GM12878 (cell line): ENCODE data around the gene ITGA3. TPM values are rescaled to one million over a fixed set of nuclear protein-coding genes. Genes with fewer than 3 reads are reported as not detected.

ENCODE experiments used
- ATAC-seq: fragments of 200-7000 bp; cut with Tn5 transposase; 3 replicates; pipeline ENCODE4 v1.9.1; 2020; ENCODE audit warnings: mild to moderate bottlenecking, moderate library complexity
- BruUV-seq: library from RNA; stranded (reverse); fragments of 400-500 nt; replicated peaks from 2 replicates; lab custom pipeline; 2021; lab: Mats Ljungman, UMichigan
- CTCF ChIA-PET: fragments of 300-600 bp; sonication (Branson Sonifier 250); formaldehyde crosslinking; extraction: SDS; loops from one replicate; lab custom pipeline; 2021; ENCODE audit warnings: inconsistent platforms; lab: Yijun Ruan, JAX
- POLR2A ChIA-PET: fragments of 350-600 bp; formaldehyde crosslinking; extraction: SDS; loops from one replicate; lab custom pipeline; 2021; ENCODE audit warnings: inconsistent platforms; lab: Charles Lee
- RAD21 ChIA-PET: fragments of 300-600 bp; sonication (Branson Sonifier 250); formaldehyde crosslinking; loops from one replicate; lab custom pipeline; 2023; ENCODE audit warnings: antibody characterized with exemption; ENCODE audit not compliant: unreplicated experiment; lab: Charles Lee
- SMC1A ChIA-PET: fragments of 300-600 bp; sonication (Branson Sonifier 250); formaldehyde crosslinking; loops from one replicate; lab custom pipeline; 2023; ENCODE audit not compliant: unreplicated experiment, uncharacterized antibody; lab: Charles Lee
- DNase-seq: peaks from one replicate; pipeline ENCODE4 v3.0.0-alpha.2; 2011; ENCODE audit warnings: low read depth, low spot score
- FAIRE-seq: peaks from 3 replicates; lab custom pipeline; 2011; peaks lifted over from hg19 to GRCh38; lab: Jason Lieb, UNC
- H2AFZ ChIP-seq: 2 replicates; pipeline ENCODE4 v1.6.0; 2011; ENCODE audit warnings: low read depth, low read length, control low read depth; ENCODE audit not compliant: control insufficient read depth
- H3K27ac ChIP-seq: 2 replicates; pipeline ENCODE4 v1.5.1; 2011; ENCODE audit warnings: control low read depth; ENCODE audit not compliant: control insufficient read depth, insufficient read depth
- H3K27me3 ChIP-seq, 2 experiments: replicated peaks in 1 of 2; 2 replicates each; pipeline versions ENCODE4 v1.6.0 to v1.6.1; 2011; ENCODE audit warnings: low read length in 1 of 2; ENCODE audit not compliant: control insufficient read depth in 2 of 2, insufficient read depth in 2 of 2
- H3K36me3 ChIP-seq, 2 experiments: 2 replicates each; pipeline ENCODE4 v1.5.1; 2011; ENCODE audit warnings: low read length in 1 of 2; ENCODE audit not compliant: control insufficient read depth in 2 of 2, insufficient read depth in 2 of 2
- H3K4me1 ChIP-seq: 2 replicates; pipeline ENCODE4 v1.6.1; 2011; ENCODE audit warnings: mild to moderate bottlenecking, low read length, moderate library complexity, mixed read lengths; ENCODE audit not compliant: control insufficient read depth, insufficient read depth
- H3K4me2 ChIP-seq: 2 replicates; pipeline ENCODE4 v1.6.0; 2011; ENCODE audit warnings: control low read depth; ENCODE audit not compliant: control insufficient read depth, insufficient read depth
- H3K4me3 ChIP-seq: fragments of 200-600 bp; sonication (generic); 2 replicates; pipeline ENCODE4 v1.5.1; 2016
- H3K79me2 ChIP-seq: 2 replicates; pipeline ENCODE4 v1.6.0; 2011; ENCODE audit warnings: low read length; ENCODE audit not compliant: control insufficient read depth, insufficient read depth
- H3K9ac ChIP-seq: 2 replicates; pipeline ENCODE4 v1.8.0; 2011; ENCODE audit warnings: low read length, control low read depth, mixed read lengths; ENCODE audit not compliant: control insufficient read depth, insufficient read depth
- H3K9me3 ChIP-seq: replicated peaks from 3 replicates; pipeline ENCODE4 v1.5.1; 2011; ENCODE audit warnings: mild to moderate bottlenecking, low read length; ENCODE audit not compliant: control insufficient read depth, insufficient read depth
- H4K20me1 ChIP-seq: 2 replicates; pipeline ENCODE4 v1.6.0; 2011; ENCODE audit not compliant: control insufficient read depth, insufficient read depth
- CBFB ChIP-seq: IDR thresholded peaks from 2 replicates; pipeline ENCODE4 v1.6.1; 2016; ENCODE audit warnings: antibody characterized with exemption, low read depth
- CREB1 ChIP-seq: IDR thresholded peaks from 2 replicates; pipeline ENCODE4 v1.6.1; 2012; ENCODE audit warnings: low read depth, mild to moderate bottlenecking, inconsistent platforms
- DPF2 ChIP-seq: fragments of 450-650 bp; IDR thresholded peaks from 2 replicates; pipeline ENCODE4 v1.6.1; 2017; ENCODE audit warnings: mild to moderate bottlenecking
- IRF4 ChIP-seq: IDR thresholded peaks from 2 replicates; pipeline ENCODE4 v1.6.1; 2011; ENCODE audit warnings: low read depth, low read length
- MTA2 ChIP-seq: fragments of 450-650 bp; IDR thresholded peaks from 2 replicates; pipeline ENCODE4 v1.6.1; 2016; ENCODE audit warnings: low read depth, mild to moderate bottlenecking, moderate library complexity
- NFYB ChIP-seq: IDR thresholded peaks from 2 replicates; pipeline ENCODE4 v1.6.1; 2011; ENCODE audit warnings: low read depth, mild to moderate bottlenecking, low read length, improper control_type of control experiment, moderate library complexity; ENCODE audit not compliant: insufficient read depth
- TAF1 ChIP-seq: IDR thresholded peaks from 2 replicates; pipeline ENCODE4 v1.6.1; 2011; ENCODE audit warnings: mild to moderate bottlenecking, low read depth, low read length, borderline replicate concordance
- WRNIP1 ChIP-seq: IDR thresholded peaks from 2 replicates; pipeline ENCODE4 v1.6.1; 2011; ENCODE audit warnings: low read depth, low read length, improper control_type of control experiment, borderline replicate concordance
- YY1 ChIP-seq: IDR thresholded peaks from 2 replicates; pipeline ENCODE4 v1.6.1; 2011; ENCODE audit warnings: low read depth, mild to moderate bottlenecking, low read length
- ZBTB11 ChIP-seq: fragments of 450-650 bp; formaldehyde crosslinking; IDR thresholded peaks from 2 replicates; pipeline ENCODE4 v1.5.0; 2022; ENCODE audit warnings: mild to moderate bottlenecking, missing genetic modification characterization
- WGBS: methylation state at CpG from one replicate; pipeline ENCODE4 v1.1.6; 2016; ENCODE audit warnings: low lambda C conversion rate; ENCODE audit not compliant: insufficient replicate concordance, insufficient coverage; ENCODE audit errors: missing lambda C conversion rate; 5-methylcytosine and 5-hydroxymethylcytosine counted together
- in situ Hi-C: fragments of 300-500 bp; cut with MboI; formaldehyde crosslinking; loops from 9 replicates; pipeline ENCODE4 v1.14.3; 2018; ENCODE audit warnings: mixed read lengths
- intact Hi-C: fragments of 100-400 bp; cut with micrococcal nuclease; formaldehyde crosslinking; loops from one replicate; pipeline ENCODE4 v1.14.2; 2022; ENCODE audit not compliant: unreplicated experiment
- polyA plus RNA-seq, 11 experiments: library from polyadenylated mRNA; depleted of rRNA in 4 of 11; unstranded in 6 of 11; stranded (reverse) in 5 of 11; fragments of >200 nt; fragmentation: Nextera tagmentation in 4 of 11; fragmentation: Illumina TruSeq in 1 of 11; extraction: Ambion mirVana in 4 of 11; extraction: Trizol in 1 of 11; gene quantifications; 1 replicate in 1 of 11; 2 replicates in 10 of 11; pipeline versions ENCODE4 v1.2.1 to v1.2.3, GENCODE V29; 2011 to 2016; ENCODE audit warnings: inconsistent platforms in 2 of 11, missing spikeins in 2 of 11, low read depth in 1 of 11
- total RNA-seq, 4 experiments: library from RNA; depleted of rRNA in 3 of 4; stranded (reverse); fragments of >200 nt in 3 of 4; fragmentation: Illumina TruSeq in 1 of 4; extraction: Trizol in 1 of 4; gene quantifications; 2 replicates each; pipeline versions ENCODE4 v1.2.1 to v1.2.3, GENCODE V29; 2013 to 2021
- TF ChIP-seq, protein P1 (sequence below): IDR thresholded peaks from 2 replicates; pipeline ENCODE4 v1.6.1; 2012; ENCODE audit warnings: improper control_type of control experiment, low read depth, low read length; ENCODE audit not compliant: insufficient replicate concordance

ITGA3 gene
- total and polyA plus RNA-seq, 10 of the 15 experiments (the other 5 are each of a cell fraction or from before 2014, with no cell fraction given), result 0.29 to 13.4 (median 6.6) TPM

DNA sequence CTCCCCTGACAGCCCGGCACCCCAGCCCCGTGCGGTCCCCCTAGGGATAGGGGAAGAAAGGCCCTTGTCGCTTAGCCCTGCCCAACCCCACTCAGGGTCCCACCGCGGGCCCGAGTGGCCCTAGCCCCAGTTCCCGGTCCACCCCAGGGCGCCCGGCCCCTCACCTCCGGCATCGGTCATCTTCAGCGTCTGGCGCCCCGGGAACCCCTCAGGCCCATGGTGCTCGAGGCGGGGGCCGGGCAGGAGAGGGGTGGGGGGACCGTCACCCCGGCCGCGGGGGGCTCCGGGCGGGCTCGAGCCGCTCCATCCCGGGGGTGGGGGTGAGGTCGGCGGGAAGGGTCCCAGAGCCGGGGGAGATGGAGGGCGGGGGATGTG lies 73.4 kb downstream of the ITGA3 start:
- CTCF ChIA-PET, result interaction anchor here (0.7 to 3.0 kb wide), 5 partner anchors 10 to 145 kb away, joined by 3 to 18 read pairs (median 9); partner anchors contain the start of gene TMEM92
- no peak for FAIRE-seq
- Histone ChIP-seq H3K4me3 (0 out of 2 replicates have a peak overlapping the region, but pooled peaks have one; percentile 47), H2AFZ (no peak overlapping the region), H3K4me2 (no peak overlapping the region), H3K79me2 (no peaks in the 10 kb centered on the region), H3K4me1 (peaks cover 6% of the 10 kb centered on the region; the same call in 1 of the 2 replicates), H3K9ac (no peak overlapping the region), H3K9me3 (no peaks in the 10 kb centered on the region), H3K27me3 (peaks cover 4 to 10% of the 10 kb centered on the region in 2 experiments), H3K36me3 (peaks cover 4 to 5% of the 10 kb centered on the region in 2 experiments; a peak in 3 of 4 replicates), H4K20me1 (no peaks in the 10 kb centered on the region; the same call in 1 of the 2 replicates), H3K27ac (no peak overlapping the region)
- ATAC-seq, result peak; percentile 3
- intact Hi-C loops (no loop called here), in situ Hi-C loops (no loop called here)
- no peak for TF ChIP-seq DPF2
- no peak for TF ChIP-seq NFYB
- TF ChIP-seq YY1, result no peak
- TF ChIP-seq, protein P1, sequence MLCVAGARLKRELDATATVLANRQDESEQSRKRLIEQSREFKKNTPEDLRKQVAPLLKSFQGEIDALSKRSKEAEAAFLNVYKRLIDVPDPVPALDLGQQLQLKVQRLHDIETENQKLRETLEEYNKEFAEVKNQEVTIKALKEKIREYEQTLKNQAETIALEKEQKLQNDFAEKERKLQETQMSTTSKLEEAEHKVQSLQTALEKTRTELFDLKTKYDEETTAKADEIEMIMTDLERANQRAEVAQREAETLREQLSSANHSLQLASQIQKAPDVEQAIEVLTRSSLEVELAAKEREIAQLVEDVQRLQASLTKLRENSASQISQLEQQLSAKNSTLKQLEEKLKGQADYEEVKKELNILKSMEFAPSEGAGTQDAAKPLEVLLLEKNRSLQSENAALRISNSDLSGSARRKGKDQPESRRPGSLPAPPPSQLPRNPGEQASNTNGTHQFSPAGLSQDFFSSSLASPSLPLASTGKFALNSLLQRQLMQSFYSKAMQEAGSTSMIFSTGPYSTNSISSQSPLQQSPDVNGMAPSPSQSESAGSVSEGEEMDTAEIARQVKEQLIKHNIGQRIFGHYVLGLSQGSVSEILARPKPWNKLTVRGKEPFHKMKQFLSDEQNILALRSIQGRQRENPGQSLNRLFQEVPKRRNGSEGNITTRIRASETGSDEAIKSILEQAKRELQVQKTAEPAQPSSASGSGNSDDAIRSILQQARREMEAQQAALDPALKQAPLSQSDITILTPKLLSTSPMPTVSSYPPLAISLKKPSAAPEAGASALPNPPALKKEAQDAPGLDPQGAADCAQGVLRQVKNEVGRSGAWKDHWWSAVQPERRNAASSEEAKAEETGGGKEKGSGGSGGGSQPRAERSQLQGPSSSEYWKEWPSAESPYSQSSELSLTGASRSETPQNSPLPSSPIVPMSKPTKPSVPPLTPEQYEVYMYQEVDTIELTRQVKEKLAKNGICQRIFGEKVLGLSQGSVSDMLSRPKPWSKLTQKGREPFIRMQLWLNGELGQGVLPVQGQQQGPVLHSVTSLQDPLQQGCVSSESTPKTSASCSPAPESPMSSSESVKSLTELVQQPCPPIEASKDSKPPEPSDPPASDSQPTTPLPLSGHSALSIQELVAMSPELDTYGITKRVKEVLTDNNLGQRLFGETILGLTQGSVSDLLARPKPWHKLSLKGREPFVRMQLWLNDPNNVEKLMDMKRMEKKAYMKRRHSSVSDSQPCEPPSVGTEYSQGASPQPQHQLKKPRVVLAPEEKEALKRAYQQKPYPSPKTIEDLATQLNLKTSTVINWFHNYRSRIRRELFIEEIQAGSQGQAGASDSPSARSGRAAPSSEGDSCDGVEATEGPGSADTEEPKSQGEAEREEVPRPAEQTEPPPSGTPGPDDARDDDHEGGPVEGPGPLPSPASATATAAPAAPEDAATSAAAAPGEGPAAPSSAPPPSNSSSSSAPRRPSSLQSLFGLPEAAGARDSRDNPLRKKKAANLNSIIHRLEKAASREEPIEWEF, result no peak
- TF ChIP-seq WRNIP1, result no peak
- TF ChIP-seq TAF1, result no peak
- TF ChIP-seq IRF4, result no peak
- no peak for TF ChIP-seq CBFB
- no peak for TF ChIP-seq CREB1
- no peak for TF ChIP-seq ZBTB11
- TF ChIP-seq MTA2, result no peak
- SMC1A ChIA-PET, result interaction anchor here (1.3 to 1.4 kb wide), 2 partner anchors 14 to 22 kb away, joined by 3 read pairs; no protein-coding TSS in a partner anchor
- no TSS peak for BruUV-seq
- RAD21 ChIA-PET, result interaction anchor here (0.6 to 1.8 kb wide), 4 partner anchors 10 to 27 kb away, joined by 3 to 6 read pairs (median 4); no protein-coding TSS in a partner anchor
- WGBS, result 2% methylated on average over 7 of the region's 31 CpGs
- POLR2A ChIA-PET, result interaction anchor here (0.5 to 1.0 kb wide), 2 partner anchors 23 to 36 kb away, joined by 3 to 4 read pairs; no protein-coding TSS in a partner anchor
- DNase-seq, result no peak
